GM21381 (cell line): ENCODE results near the gene NUAK2.

Source experiments
- ATAC-seq: cut with Tn5 transposase; IDR thresholded peaks from one replicate; pipeline ENCODE4 v1.9.1; 2021; ENCODE audit warnings: mild to moderate bottlenecking, moderate library complexity; ENCODE audit not compliant: unreplicated experiment

Gene NUAK2

DNA sequence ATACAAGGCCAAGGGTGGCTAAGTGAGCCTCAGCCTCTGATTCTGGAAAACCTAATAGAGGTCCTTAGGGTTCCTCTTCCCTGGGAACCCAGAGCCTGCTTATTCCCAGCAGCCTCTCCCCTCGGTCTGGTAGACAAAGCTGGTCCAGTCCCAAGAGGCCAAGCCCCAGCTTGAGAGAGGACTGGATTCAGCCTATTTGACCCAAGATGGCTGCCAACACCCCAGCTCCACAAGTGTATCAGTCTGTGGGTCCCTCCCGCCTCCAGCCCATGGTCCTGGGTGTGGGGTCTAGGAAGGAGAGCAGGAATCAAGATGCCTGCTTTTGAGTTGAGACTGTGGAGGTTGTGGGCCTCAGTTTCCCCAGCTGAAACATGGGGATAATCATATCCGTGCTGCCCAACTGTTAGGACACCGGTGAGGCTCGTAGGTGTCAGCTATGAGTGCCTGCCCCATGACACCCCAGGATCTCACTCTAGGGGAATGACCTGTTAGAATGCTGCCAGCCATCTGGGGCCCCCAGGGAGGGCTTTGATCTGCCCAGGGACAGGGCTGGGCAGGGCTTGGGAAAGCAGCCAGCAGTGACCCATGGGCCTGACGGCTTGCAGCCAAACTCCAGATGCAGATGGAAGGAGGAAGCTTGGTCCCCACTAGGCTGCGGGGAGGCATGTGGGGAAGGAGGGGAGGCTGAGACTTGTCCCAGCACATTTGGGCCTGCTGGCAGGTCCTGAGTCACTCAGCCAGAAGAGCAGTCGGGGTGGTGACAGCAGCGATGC lies 45.4 kb downstream of the NUAK2 start:
- no peak for ATAC-seq

DNA sequence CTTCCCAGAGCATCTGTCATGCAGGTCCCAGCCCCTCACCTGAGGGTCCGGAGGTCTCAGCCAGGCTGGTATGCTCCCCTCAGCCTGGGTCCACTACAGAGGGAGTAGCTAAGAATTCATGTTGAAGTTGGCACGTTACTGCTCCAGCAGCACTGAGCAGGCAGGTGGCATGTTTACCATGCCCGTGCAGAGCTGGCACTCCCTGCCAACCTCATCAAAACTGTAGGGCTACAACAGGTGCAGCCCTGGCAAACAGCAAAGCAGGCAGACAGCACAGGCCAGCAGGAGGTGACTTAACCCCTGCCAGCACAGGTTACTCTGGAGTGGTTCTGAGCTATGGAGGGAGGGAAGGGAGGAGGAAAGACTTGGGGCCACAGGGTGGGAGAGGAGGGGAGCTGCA lies 46.4 kb downstream of the NUAK2 start:
- no peak for ATAC-seq

DNA sequence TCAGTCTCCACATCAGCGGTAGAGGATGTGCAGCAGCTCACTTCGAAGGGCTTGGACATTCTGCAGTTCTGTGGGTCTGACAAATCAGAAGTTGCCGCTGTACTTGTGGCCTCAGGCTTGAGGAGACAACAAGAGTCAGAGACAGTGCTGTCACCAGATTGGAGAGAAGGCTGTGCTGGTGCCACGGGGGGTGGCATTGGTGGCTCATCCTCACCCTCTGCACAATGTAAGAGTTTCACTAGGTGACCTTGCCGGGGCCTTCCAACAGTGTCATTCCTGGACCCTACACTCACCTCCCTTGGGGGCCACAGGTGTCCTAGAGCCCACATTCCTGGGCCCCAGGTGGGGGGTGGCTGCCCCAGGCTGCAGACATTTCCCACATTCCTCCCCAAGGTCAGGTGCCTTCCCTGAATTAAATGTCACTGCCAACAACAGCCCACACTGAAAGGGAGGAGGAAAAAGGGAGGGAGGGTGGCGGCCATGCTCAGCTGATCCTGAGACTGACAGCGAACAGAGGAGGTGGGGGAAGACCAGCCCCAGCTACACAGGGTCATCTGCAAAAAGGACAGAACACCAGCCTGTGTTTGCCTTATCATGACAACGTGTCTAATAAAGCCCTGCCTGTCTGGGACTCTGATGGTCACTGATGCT lies 47.4 kb downstream of the NUAK2 start:
- ATAC-seq = no peak

DNA sequence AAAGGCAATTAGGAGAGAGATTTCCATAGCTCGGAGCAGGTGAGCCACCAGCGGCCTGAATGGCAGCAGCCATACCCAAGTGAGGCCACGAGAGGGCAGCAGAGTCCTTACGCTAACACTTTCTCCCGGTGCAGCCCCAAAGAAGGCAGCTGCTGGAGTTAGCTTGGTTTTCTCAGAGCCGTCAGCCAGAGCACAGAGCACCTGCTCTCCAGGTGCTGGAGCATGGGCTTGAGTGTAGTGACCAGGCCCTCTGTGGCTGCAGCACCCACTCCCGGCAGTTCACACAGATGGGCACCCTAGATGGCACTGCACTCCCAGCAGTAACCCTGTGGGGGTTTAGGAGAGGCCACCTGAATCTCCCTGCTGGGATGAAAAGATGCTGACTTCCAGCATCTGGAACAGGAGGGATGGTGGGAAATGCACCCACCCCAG lies 48.0 kb downstream of the NUAK2 start:
- no peak for ATAC-seq

DNA sequence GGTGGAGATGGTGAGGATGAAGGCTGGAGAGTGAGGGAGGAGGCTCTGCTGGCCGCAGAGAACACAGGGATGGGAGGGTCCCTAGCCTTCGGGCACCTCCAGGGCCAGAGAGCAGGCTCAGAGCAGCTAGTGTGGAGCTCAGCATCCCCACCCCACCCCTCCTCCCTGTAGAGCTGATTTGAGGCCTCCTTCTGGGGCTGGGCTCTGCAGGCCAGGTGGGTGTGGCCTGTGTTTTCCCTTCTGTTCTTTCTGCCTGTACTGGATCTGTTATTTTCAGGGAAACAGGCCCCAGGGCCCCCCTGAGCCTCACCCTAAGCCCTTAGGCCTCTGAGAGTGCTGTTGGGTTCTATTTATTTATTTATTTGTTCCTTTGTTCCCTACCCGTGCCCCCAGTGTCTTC lies 49.0 kb downstream of the NUAK2 start:
- ATAC-seq = no peak

DNA sequence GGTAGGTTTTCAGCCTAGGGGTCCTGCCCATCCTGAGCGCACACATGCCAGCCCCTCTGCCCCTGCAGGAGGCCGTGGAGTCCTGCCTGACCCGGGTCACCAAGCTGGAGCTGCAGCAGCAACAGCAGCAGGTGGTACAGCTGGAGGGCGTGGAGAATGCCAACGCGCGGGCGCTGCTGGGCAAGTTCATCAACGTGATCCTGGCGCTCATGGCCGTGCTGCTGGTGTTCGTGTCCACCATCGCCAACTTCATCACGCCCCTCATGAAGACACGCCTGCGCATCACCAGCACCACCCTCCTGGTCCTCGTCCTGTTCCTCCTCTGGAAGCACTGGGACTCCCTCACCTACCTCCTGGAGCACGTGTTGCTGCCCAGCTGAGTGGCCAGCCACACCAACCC lies 49.8 kb downstream of the NUAK2 start:
- no peak for ATAC-seq

DNA sequence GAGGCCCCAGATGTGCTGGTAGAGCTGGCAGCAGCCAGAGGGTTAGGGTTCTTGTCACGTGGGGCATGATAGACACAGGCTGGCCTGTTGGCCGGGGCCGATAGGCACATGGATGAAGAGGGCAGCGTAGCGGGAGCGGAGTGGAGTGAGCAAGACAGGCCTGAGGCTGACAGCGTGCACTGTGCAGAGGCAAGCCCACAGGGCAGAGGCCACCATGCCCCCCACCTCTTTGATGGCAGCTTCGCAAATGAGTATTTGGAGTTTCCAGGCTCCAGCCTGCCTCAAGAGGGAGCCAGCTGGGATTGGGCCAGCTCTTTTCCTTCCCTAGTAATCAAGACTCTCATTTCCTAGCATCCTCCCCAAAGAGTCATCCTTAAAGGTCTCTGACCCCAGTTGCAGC lies 50.3 kb downstream of the NUAK2 start:
- no peak for ATAC-seq

DNA sequence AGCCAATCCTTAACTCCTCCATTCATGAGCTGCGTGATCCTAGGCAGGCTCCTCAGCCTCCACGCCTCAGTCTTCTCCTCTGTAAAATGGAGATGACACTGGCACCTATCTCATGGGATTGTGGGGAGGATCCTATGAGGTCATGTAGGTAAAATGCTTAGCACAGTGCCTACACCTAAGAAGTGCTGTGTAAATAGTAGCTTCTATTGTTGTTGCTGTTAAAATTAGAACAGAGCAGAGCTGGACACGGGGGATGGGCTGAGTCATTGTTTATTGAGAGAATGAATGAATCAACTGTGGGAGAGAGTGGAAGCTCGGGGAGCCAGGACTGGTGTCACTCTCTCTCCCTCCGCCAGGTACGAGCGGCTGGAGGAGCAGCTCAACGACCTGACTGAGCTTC lies 50.8 kb downstream of the NUAK2 start:
- no peak for ATAC-seq

DNA sequence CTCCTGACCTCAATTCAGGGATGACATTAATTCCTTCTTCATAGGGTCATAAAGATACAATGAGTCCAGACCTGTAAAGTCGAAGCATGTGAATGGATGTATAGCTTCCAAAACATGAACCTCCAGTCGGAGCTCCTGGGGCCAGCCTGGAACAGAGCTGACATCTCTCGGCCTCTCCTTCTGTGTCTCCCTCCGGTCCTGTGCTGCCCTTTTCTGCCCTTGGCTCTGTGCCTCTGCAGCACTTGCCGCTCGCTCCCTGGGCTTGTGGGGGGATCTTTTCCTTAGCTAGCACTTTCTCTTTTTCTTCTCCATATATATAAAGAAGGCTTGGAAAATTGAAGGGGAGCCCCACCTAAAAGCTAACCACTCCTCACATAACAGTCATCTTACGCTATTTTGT lies 51.3 kb downstream of the NUAK2 start:
- ATAC-seq = no peak

DNA sequence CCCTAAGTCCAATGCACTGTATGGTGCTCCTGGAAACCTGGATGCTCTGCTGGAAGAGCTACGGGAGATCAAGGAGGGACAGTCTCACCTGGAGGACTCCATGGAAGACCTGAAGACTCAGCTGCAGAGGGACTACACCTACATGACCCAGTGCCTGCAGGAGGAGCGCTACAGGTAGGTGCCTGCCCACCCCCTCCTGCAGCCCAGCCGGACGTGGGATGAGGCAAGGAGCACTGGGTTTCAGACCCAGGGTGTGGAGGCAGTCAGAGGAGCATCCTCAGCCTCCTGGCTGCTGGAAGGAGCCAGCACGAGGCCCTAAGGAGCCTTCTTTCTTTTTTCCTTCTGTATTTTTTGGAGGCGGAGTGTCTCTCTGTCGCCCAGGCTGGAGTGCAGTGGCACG lies 51.8 kb downstream of the NUAK2 start:
- ATAC-seq = no peak

DNA sequence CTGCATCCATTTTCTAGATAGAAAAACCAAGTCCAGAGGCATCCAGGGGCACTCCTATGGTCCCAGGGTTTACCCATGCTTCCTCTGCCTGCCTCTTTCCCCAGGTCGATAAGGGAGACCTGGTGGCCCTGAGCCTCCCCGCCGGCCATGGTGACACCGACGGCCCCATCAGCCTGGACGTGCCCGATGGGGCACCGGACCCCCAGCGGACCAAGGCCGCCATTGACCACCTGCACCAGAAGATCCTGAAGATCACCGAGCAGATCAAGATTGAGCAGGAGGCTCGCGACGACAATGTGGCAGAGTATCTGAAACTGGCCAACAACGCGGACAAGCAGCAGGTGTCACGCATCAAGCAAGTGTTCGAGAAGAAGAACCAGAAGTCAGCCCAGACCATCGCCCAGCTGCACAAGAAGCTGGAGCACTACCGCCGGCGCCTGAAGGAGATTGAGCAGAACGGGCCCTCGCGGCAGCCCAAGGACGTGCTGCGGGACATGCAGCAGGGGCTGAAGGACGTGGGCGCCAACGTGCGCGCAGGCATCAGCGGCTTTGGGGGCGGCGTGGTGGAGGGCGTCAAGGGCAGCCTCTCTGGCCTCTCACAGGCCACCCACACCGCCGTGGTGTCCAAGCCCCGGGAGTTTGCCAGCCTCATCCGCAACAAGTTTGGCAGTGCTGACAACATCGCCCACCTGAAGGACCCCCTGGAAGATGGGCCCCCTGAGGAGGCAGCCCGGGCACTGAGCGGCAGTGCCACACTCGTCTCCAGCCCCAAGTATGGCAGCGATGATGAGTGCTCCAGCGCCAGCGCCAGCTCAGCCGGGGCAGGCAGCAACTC lies 52.5 kb downstream of the NUAK2 start:
- no peak for ATAC-seq

DNA sequence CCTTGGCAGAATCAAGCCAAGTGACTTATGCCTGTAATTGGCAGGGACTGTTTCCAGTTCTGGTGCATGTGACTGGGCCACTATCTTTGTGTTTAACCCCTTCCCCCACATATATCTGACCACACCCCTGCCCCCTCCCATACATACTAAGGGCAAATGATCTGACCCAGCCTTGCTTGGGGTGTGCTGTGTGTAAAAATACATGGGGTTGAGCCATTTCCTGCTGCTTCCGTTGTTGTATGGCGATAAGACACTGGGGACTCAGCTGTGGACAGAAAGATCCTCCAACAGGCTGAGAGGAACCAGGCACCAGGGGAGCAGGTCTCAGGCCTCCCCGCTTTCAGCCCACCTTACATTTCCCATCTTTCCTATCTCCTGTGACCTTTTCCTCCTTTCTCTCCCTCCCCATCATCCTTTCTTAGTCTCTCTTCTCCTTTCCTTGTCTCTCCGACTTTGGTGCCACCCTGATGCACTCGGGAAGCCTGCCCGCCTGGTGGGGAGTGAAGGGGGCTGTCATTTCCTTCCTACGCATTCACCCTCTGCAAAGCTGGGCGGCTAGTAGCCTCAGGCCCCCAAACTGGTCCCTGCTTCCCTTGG lies 54.1 kb downstream of the NUAK2 start:
- ATAC-seq = no peak

DNA sequence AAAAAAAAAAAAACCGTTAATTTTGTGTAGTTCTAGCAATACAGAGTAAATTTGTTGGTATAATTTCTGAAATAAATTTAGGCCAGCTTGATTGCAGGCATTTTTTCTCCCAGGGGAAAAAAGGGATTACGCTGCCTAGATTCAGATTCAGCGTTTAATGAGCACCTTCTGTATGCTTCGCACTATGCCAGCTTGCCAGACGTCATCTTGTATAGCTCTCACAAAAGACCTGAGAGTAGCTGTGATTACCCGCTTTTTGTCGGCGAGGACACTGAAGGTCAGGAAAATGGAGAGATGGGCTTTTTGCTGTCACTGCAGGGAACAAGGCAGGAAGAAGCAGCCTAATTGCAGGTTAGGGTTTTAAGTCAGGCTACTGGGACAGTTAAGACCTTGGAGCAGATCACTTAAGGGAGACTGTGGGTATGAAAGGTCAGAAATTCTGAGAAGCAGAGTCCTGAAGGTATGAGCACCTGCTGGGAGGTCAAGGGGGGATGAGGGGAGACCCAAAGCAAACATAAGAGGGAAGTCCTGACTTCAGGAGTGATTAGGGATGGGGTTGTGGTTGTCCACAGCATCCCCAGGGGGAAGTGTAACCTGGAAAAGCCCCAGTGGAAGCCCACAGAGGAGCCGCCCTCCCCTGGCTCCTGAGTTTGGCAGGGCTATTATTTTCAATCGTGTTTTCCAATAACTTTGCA lies 54.8 kb downstream of the NUAK2 start:
- no peak for ATAC-seq

DNA sequence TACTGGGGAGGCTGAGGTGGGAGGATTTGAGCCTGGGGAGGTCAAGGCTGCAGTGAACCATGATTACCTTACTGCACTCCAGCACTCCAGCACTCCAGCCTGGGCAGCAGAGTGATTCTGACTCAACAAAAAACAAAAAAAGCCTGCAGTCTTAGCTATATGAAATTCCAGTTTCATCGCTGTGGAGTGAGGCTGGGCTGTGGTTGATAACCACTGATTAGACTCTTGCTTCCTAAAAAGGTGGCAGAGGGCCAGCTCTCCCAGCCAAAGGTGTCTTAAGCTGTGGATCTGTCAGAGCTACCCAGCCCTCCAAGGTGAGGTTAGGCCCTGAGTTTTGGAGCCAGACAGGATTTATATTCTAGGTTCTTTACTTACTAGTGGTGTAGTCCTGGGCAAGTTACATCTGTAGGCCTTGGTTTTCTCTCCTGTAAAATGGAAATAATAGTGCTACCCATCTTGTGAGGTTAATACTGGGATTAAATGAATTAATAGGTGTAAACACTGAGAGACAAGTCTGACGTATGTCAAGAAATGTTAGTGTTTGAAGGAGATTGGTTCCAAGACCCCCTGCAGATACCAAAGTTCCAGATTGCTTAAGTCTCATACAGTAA lies 57.9 kb downstream of the NUAK2 start:
- no peak for ATAC-seq

DNA sequence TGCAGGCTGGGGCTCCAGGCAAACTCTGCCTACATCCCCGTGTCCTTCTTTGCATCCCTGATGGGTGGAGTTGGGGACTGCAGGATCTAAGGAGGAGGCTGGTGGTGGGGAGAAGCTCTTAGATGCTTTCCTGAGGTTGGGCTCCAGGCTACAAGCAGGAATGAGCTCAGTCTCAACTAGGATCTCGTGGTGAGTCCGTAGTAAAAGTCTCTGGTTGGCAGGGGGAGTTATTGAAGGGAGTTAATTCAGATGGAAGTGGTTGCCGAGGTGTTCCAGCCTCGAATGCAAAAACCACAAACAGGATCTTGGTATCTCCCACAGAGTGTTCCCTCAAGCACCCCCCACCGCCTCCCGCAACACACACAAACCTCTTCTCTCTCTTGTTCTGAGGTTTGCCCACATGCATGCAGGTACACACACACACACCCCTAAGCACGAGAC lies 58.8 kb downstream of the NUAK2 start:
- ATAC-seq = no peak

DNA sequence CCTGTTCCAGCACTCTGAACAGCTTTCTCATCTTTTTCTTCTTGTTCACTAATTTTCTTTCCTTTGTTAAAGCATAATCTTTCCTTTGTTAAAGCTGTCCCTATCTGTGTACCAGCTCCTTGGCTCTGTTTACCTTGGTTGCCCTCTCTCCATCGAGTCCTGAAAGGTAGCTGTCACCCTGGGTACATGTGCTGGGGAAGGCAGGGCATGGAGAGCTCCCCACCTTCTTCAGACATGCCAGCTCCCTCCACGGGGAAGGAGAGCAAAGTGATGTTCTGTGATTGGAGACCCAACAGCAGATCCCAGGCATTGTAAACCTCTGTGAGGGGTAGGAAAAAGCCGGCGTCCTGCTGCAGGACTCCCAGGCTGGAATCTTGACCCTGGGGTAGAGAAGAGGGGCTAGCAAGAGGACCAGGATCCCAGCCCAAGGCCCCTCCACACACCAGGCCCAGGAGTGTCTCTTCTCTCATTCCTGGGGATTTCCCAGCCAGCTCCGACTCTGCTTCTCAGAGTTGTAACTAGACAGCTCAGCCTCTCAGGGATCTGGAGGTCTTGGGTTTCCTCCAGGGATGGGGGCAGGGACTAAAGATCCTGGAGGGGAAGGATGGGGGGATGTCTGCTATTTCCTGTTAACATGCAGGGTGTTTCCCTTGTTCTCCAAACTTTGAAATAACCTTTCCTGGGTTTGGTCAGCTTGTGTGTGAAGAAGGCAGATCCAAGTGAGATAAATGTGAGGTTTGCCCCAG lies 59.4 kb downstream of the NUAK2 start:
- no peak for ATAC-seq

DNA sequence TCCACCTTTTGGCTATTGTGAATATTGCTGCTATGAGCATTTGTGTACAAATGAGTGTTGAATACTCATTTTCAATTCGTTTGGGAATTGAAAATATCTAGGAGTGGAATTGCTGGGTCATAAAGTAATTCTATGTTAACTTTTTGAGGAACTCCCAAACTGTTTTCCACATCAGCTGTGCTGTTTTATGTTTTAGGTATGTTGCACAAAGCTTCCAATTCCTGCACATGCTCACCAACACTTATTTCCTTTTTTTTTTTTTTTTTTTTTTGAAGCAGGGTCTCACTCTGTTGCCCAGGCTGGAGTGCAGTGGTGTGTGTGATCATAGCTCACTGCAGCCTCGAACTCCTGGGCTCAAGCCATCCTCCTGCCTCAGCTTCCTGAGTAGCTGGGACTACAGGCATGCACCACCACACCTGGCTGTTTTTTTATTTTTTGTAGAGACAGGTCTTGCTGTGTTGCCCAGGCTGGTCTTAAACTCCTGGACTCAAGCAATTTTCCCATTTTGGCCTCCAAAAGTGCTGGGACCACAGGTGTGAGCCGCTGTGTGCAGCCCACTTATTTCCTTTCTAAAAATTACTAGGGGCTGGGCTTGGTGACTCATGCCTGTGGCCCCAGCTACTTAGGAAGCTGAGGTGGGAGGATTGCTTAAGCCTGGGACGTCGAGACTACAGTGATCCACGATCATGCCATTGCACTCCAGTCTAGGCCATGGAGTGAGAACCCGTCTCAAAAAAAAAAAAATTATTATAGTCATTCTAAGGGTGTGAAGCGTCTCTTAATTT lies 60.4 kb downstream of the NUAK2 start:
- ATAC-seq = no peak

DNA sequence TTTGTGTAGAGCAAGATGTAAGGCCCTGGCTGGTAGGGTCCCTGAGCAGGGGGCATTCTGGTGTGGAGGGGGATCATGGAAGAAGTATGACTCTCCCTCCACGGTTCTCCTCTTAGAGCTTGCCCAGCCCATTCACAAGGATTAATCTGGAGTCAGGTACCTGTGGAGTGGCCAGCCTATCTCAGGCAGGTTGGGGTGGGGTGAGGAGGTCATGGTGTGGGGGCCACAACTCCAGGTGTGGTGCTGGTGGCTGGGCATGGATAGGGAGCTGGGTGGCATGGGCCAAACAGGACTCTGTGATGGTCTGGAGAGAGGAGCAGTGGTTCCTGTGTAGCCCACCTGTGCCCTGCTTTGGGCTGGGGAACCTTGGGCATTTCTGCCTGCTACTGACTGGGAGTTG lies 61.5 kb downstream of the NUAK2 start:
- no peak for ATAC-seq

DNA sequence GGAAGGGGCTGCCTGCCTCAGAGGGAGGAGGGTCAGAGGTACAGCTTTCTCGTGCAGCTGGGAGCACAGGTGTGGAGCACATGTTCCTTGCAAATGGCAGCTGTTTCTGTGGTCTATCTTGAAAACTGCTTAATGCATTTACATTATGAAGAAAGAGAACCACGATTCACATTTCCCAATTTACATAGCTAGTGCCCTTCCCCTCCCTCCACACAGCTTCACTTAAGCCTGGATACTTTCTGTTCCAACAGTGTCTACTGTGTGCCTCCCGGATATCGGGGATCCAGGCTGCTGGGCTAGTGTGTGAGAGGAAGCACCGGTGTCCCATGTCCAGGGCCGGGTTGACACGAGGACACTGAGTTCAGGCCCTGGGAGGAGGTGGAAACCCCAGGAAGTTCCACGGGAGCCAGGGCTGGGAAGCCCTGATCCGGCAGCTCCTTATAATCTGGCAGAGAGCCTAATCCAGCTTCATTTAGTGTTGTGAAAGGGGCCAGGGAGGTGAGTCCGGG lies 62.2 kb downstream of the NUAK2 start:
- no peak for ATAC-seq
